GM18526 (cell line): ENCODE data around the gene PHLDB3.
A peak's percentile ranks its signal among the peaks of the same experiment; 100 is the strongest.

ENCODE experiments used
- POLR2A ChIP-seq: IDR thresholded peaks from 3 replicates; pipeline ENCODE4 v1.6.1; 2011; ENCODE audit not compliant: insufficient read length; ENCODE audit errors: extremely low read depth

Gene PHLDB3

GRCh38 chr19:43481701-43482100 is 22.8 kb downstream of the PHLDB3 start:
- TF ChIP-seq POLR2A: no peak

DNA sequence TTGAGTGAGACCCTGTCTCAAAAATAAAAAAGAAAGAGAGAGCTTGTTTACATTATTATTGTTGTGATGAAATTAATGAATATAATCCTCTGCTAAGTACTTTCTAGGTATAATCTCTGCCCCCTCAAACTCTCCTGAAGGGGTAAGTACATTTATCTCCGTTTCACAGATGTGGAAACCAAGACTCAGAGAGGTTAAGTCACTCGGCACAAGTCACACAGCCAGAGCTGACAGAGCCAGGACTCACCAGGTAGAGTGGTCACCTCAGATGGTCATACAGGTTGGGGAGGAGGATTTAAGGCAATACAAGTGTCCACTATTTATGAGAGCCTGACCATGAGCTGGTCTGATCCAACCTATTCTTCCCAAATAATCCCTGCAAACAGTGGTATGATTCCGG is 24.0 kb downstream of the PHLDB3 start:
- TF ChIP-seq POLR2A: no peak

GRCh38 chr19:43479961-43480561 is 24.5 kb downstream of the PHLDB3 start:
- TF ChIP-seq POLR2A: no peak

DNA sequence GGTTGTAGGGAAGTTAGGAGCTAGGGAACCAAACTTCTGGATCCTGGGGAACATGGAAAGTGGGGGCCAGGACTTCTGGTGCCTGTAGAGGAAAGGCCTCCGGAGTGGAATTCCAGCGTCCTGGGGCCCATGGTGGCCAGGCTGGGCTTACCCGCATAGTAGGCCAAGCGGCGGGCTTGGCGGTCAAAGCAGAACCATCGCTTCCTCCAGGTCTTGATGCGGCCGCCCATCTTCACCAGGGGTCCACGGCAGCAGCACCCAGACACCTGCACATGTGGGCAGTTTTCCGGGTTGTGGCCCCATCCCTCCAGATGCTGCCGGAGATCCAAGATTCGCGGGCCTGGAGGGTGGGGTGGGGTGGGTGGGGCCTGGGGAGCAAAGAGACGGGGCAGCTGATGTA is 25.3 kb downstream of the PHLDB3 start:
- no peak for TF ChIP-seq POLR2A

GRCh38 chr19:43478323-43478722 is 26.2 kb downstream of the PHLDB3 start:
- TF ChIP-seq POLR2A: no peak

GRCh38 chr19:43476606-43477005 is 27.9 kb downstream of the PHLDB3 start:
- TF ChIP-seq POLR2A: no peak

DNA sequence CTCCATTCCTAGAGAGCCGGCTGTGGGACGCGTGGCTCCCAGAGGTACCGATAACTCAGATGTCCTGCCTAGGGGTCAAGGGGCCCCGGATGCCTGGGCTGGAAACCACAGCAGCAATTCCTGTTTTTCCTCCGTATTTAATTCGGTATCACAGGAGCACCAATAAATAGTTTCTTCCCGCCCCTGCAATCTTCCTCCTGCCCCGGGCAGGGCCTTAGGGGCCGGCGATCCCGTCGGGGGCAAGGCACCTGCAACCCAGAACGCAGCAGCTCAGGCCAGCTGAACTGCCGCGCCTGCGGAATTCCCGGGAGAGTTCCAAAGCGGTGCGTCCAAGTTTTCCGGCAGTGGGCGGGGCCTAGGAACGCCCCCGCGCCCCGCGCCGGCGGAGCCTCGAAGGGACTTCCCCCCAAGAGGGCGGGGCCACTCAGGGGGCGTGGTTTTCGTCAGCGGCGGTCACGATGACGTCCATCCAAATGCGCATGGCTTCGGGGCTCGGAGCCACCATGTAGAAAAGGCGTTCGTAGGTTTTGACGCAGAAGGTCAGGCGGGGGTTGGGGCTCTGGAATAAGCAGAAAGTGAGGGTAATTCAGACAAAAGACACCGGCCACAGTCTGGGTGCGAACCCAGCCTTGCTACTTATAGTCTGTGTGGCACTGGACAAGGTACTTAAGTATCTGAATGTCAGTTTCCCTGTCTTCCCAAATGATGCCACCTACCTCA is 29.4 kb downstream of the PHLDB3 start:
- TF ChIP-seq POLR2A: peak; percentile 37

GRCh38 chr19:43474487-43474886 is 30.1 kb downstream of the PHLDB3 start:
- no peak for TF ChIP-seq POLR2A

DNA sequence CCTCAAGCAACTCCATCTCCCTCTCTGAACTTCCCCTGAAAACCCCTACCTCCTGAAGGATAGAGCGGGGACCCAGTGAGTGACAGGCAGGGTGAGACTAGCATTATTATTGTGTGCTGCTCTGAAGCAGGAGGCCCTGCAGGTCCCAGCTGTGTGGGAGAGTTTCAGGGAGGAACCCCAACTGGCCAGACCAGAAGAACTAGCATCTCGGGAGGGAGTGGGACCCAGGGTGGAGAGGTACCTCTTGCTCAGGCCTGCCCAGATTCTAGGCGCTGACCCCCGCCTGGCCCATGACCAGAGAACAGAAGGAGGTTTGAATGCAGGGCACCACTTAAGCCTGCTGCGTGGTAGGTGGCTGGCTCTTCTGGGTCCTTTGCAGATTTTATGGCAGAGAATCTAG is 33.5 kb downstream of the PHLDB3 start:
- no peak for TF ChIP-seq POLR2A

DNA sequence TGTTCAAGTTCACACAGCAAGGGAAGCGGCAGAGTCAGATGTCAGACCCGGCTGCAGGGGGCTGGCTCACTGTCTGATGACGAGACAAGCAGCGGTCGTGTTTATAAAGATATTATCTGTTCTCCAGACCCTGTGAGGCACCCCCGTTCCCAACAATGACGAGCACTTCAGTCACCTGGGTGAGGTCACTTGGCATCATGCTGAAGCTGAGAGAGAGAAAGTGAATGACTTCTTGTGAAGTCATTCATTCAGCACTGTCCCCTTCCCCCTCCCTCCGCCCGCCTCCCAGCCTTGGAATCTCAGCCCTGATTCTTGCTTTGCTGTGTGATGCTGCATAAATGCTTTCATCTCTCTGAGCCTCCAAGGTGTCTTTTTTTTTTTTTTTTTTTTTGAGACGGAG is 34.3 kb downstream of the PHLDB3 start:
- TF ChIP-seq POLR2A: no peak

- no peak for TF ChIP-seq POLR2A
Observed at GRCh38 chr19:43469160-43469480, 35.4 kb downstream of the PHLDB3 start.

DNA sequence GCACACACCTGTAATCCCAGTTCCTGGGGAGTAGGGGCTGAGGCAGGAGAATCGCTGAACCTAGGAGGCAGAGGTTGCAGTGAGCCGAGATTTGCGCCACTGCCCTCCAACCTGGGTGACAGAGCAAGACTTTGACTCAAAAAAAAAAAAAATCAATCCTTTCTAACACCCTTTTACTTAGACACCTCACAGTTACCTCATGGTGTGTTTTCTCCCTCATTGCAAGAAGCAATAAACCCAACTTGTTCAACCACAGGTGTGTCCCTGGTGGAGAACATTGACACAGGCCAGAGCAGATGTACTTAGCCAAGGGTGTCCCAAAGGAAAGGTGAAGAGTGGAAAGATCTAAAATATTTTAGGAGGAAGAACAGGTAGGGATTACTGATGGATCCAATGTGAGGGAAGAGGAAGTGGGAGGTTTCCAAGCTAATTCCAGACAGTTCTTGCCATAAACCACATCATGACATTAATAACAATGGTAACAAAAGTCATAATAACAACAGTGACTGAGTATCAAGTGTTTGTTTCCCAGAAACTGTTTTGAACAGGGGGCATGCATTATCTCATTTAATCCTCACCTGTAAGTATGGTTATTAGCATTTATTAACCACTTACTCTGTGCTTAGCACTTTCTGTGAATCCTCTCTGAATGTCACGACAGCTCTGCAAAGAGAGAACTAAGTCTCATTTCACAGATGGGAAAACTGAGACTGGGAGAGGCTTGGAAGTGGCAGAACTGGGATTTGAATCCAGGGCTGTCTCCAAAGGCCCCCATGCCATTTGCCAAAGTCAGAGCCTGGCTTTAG is 36.0 kb downstream of the PHLDB3 start:
- no peak for TF ChIP-seq POLR2A

GRCh38 chr19:43467730-43468129 is 36.8 kb downstream of the PHLDB3 start:
- TF ChIP-seq POLR2A: no peak

DNA sequence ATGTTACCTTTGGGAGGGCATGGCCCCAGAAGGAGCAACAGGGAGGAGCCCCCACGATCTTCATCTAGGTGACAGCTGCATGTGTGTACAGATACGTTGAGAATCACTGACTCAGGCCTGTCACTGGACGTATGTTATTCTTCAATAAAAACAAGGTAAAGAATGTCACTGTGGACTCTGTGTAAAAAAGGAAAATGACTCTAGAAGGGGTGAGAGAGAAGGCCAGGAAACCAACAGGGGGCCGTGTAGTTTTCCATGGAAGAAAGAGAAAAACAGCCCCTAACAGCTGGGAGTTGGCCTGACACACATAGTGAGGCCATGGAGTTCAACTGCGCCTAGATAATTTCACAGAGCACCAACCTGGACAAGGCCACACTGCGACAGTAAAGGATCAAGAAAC is 37.3 kb downstream of the PHLDB3 start:
- TF ChIP-seq POLR2A: no peak

GRCh38 chr19:43466793-43467192 is 37.8 kb downstream of the PHLDB3 start:
- no peak for TF ChIP-seq POLR2A

GRCh38 chr19:43465468-43466120 is 39.0 kb downstream of the PHLDB3 start, which contains the start of gene LYPD3:
TSS of gene LYPD3 (minus strand) at chr19:43465608. CDS start at chr19:43465571, 37 bp downstream.
- no peak for TF ChIP-seq POLR2A

- no peak for TF ChIP-seq POLR2A
Observed at GRCh38 chr19:43464134-43464775, 40.3 kb downstream of the PHLDB3 start.
